HG03045 (cell line): ENCODE data around the gene SCTR.

Experiments
- ATAC-seq: cut with Tn5 transposase; IDR thresholded peaks from one replicate; pipeline ENCODE4 v1.9.1; 2021; ENCODE audit warnings: mild to moderate bottlenecking, moderate library complexity; ENCODE audit not compliant: unreplicated experiment

Gene SCTR

DNA sequence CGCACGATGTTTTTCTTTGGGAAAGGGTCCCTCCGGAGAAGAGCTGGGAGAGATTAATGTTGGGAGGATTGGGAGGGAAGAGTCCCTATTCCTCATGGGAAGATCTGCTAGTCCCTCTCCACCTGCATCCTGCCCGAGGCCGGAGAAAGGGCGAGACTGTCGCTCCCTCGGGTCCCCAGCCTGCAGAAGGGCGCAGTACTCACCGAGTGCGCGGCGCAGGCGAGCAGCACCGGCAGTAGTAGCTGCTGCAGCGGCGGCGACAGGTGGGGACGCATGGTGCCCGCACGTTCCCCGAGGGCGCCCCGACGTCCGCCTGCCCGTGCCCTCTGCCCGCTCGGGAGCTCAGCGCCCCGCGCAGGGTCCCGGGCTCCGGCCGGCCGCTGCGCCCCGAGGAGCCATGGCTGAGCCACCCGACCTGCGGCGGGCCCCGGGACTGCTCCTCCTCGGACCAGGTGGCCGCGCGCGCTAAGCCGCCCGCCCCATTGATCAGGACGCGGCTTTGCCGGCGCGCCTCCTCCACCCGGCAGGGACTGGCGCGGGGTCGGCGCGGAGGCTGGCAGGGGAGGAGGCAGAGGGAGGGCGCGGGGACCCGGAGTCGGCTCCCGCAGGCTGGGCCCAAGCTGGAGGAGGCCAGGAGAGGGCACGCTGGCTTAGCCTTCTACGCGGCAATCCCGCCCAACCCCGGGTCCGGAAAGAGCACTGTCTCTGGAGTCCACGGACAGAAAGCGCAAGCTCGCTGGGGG is at the start of gene SCTR:
TSS of gene SCTR (minus strand) at position 532 of the 743 bp plus-strand sequence. CDS start at position 275, 257 bp downstream.
- ATAC-seq = no peak

- ATAC-seq = no peak
These were observed 43.0 kb upstream of the SCTR start for GRCh38 chr2:119567292-119567691.

DNA sequence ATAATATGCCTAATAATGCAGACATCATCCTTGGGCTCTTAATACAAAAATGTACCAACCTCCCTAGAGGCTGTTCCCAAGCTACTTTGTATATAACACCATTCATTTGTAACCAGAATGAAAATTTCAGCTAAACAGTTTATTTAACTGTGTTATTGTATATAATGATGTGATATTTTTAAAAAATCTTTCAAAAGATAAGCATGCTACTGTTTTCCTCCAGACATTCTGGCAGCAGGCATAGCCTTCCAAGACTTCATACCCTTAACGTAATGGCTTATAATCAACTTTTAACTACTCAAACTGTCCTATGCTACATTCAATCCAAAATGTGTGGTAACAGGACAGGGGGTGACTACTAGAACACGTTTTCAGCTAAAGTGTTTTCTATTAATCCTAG is 41.2 kb upstream of the SCTR start:
- ATAC-seq = no peak

GRCh38 chr2:119553687-119554344 is 29.5 kb upstream of the SCTR start:
- no peak for ATAC-seq

DNA sequence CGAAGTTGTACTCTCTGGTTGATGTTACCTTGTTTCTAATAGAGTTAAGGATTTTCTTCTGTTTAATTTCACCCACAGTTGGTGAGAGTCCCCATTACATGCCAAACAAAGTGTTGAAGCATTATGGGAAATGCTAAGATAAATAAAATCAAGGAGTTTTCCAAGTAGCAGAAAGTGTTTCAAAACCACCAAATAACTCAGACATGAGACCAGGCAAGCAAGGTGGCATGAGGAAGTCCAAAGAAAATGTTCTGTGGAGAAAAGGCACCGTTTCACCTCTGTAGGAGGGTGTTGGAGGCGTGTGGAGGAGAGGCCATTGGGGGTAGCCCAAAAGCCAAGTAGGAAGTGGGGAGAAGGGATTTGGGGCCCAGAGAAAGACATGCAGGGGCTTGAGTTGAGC is 28.6 kb upstream of the SCTR start:
- ATAC-seq = no peak

GRCh38 chr2:119550856-119551255 is 26.6 kb upstream of the SCTR start:
- no peak for ATAC-seq

DNA sequence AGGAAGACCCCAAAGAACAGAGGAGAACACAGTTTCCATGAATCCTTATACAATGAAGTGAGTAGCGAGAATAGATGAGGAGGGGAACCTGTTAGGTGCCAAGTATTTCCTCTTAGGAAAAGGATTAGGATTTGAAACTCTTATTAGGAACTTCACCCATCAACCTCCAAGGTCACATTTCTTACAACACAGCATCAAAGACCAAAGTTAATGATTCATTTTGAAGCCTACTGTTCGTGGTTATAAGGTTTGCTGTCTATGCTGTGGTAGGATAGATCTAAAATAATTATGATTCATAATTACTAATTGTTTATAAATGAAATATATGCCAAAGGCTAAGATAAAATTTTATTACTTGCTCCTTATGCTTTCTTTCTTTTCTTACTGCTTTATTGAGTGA is 26.1 kb upstream of the SCTR start:
- no peak for ATAC-seq

- ATAC-seq = no peak
These were observed 25.0 kb upstream of the SCTR start for GRCh38 chr2:119549241-119549640.

- ATAC-seq = no peak
These were observed 24.3 kb upstream of the SCTR start for GRCh38 chr2:119548516-119549120.

- ATAC-seq = no peak
These were observed 22.1 kb upstream of the SCTR start for GRCh38 chr2:119546447-119546767.

DNA sequence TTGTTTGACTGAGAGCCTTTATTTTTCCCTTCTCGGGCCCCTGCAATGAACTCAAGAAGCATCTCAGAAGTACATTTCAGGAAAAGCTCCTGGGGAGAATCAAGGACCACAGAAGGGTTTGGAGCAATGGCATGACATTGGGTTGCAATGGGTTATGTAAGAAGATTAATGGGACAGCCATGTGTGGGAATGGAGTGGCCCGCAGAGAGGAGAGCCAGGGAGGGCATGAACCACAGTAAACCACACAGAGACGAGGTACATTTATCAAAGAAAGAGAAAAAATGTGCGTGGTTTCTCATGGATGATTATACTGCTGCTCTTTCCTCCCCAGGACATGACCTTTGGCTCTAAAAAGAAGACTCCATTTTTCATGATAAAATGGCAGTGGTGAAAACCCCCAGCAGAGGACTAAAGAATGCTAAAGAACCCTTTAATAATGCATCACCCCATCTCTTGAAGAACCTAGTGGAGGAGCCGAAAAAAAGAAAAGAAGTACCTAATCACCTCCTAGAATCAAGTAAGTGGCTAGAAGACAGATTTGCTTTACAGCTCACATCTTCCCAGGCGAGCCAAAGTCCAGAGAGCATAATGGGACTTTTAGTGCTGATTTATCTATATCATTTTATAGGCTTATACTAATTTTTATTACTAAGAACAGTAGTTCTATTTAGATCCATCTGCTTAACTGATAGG is 21.6 kb upstream of the SCTR start:
- ATAC-seq = no peak

- no peak for ATAC-seq
These were observed 20.7 kb upstream of the SCTR start for GRCh38 chr2:119544939-119545475.

DNA sequence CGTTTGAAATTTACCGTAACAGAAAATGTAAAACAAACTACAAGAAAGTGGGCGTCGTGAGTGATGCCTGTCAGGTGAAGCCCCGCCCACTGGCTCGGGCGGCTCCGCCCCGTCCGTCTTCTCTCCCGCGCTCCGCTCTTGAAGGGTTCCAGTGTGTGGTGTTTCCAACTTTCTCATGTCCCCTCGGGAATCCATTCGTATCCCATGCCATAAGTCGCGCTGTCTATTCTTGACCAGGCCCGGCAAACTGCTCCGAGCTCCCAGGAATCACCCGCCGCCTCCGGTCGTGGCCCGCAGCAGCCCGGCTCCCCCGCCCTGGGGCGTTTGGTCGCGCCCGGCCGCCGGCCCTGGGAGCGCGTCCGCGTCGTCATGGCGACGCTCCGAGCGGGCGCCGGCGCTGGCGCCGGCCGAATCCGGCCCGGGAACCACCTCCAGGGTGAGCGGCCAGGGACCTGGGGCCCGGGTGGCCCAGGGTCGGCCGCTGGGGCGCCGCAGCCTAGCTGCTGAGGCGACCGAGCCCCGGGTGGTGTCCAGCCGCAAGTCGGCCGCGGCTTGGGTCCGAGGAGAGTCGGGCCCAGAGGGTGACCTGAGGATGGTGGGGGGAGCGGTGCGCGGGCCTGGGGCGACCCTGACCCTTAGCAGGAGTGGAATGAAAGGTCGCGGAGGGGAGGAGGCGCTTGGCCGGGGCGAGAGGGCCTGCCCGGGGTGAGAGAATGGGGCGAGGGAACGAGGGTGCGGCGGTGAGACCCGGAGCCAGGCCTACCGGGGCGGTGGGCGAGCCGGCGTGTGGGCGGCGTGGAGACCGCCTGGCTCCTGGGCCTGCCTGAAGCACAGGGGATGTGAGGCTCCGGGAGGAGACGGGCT is 20.0 kb upstream of the SCTR start, which contains the start of gene CFAP221:
TSS of gene CFAP221 (plus strand) at position 375 of the 864 bp plus-strand sequence. CDS start 1,683 bp downstream, outside the sequence.
- peak; percentile 79 for ATAC-seq

GRCh38 chr2:119541476-119541875 is 17.2 kb upstream of the SCTR start:
- no peak for ATAC-seq

GRCh38 chr2:119537792-119538191 is 13.5 kb upstream of the SCTR start:
- no peak for ATAC-seq

DNA sequence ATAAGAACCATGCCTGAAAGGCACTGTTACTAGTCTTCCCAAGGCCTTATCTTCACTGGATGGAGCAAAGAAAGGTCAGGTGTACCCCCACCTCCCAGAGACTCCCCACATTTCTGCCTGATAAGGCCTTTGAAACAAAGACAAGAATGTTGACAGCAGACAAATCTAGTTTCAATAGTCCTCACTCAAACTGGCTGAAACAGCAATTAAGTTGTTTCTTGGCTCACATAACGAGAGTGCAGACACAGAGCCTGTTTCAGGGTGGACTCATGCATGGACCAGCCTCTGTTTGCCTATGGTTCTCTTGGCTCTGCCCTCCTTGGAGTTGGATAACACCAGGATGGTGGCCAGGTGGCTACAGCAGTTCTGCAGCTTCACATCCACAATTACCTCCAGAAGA is 12.4 kb upstream of the SCTR start:
- no peak for ATAC-seq

- no peak for ATAC-seq
These were observed 11.9 kb upstream of the SCTR start for GRCh38 chr2:119536211-119536610.

- ATAC-seq = no peak
These were observed 9.3 kb upstream of the SCTR start for GRCh38 chr2:119533560-119533959.

GRCh38 chr2:119531292-119531691 is 7.0 kb upstream of the SCTR start:
- ATAC-seq = no peak

DNA sequence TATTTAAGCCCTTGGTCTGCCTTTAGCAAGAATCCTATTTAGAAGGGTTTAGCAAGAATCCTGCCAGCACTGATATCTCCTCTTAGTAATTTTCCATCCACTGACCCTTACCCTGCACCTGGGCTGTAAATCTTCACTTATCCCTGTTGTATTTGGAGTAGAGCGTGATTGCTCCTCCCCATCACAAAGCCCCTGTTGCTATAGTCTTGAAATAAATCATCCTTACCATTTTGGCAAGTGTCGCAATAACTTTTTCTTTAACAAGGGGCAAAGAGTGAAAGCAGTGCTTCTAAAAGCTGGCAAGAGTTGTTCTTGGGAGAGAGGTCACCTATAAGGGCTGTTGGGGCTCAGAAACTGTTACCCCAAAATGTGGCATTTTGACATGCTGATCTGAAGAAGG is 3.7 kb upstream of the SCTR start:
- ATAC-seq = no peak
